PC-9 (cell line): ENCODE measurements around the gene ZNF236. TPM values are rescaled to one million over a fixed set of nuclear protein-coding genes. Genes with fewer than 3 reads are reported as not detected.

Experiments used
- BruUV-seq: library from RNA; stranded (reverse); fragments of 400-500 nt; replicated peaks from 2 replicates; lab custom pipeline; 2021; lab: Mats Ljungman, UMichigan
- CTCF ChIA-PET: fragments of 300-600 bp; sonication (Branson Sonifier 250); formaldehyde crosslinking; loops from one replicate; lab custom pipeline; 2022; ENCODE audit warnings: antibody characterized with exemption; lab: Charles Lee
- POLR2A ChIA-PET: fragments of 300-600 bp; sonication (Branson Sonifier 250); formaldehyde crosslinking; loops from one replicate; lab custom pipeline; 2022; ENCODE audit warnings: antibody characterized with exemption; ENCODE audit not compliant: unreplicated experiment; lab: Charles Lee
- DNase-seq, 2 experiments: peaks; one replicate each; pipeline versions ENCODE4 v3.0.0 to v3.0.0-alpha.2; 2015 to 2022; ENCODE audit warnings: mixed read lengths in 1 of 2
- H2AFZ ChIP-seq: fragments of 200-600 bp; sonication (generic); 2 replicates; pipeline ENCODE4 v1.8.1; 2017; ENCODE audit warnings: antibody characterized with exemption
- H3F3A ChIP-seq: fragments of 200-600 bp; sonication (generic); 2 replicates; pipeline ENCODE4 v1.8.1; 2017; ENCODE audit warnings: antibody characterized with exemption, mild to moderate bottlenecking, low read depth; ENCODE audit not compliant: insufficient read depth
- H3K27ac ChIP-seq: fragments of 200-600 bp; sonication (generic); 2 replicates; pipeline ENCODE4 v1.6.1; 2016; ENCODE audit warnings: mixed run types
- H3K27me3 ChIP-seq: fragments of 200-600 bp; sonication (generic); 2 replicates; pipeline ENCODE4 v1.6.1; 2016; ENCODE audit warnings: low read depth, mixed run types; ENCODE audit not compliant: insufficient read depth
- H3K36me3 ChIP-seq: fragments of 200-600 bp; sonication (generic); 2 replicates; pipeline ENCODE4 v1.6.1; 2016; ENCODE audit warnings: low read depth, mixed run types
- H3K4me1 ChIP-seq: fragments of 200-600 bp; sonication (generic); replicated peaks from 2 replicates; pipeline ENCODE4 v1.6.1; 2016; ENCODE audit warnings: mixed run types; ENCODE audit not compliant: insufficient read depth
- H3K4me2 ChIP-seq: fragments of 200-600 bp; sonication (generic); 2 replicates; pipeline ENCODE4 v1.6.1; 2017; ENCODE audit warnings: mixed run types
- H3K4me3 ChIP-seq: fragments of 200-600 bp; sonication (generic); 2 replicates; pipeline ENCODE4 v1.6.1; 2016; ENCODE audit warnings: mixed run types
- H3K79me2 ChIP-seq: fragments of 200-600 bp; sonication (generic); 2 replicates; pipeline ENCODE4 v1.6.1; 2017; ENCODE audit warnings: low read depth, mixed run types
- H3K9me2 ChIP-seq: fragments of 200-600 bp; sonication (generic); 2 replicates; pipeline ENCODE4 v1.8.1; 2017; ENCODE audit warnings: mild to moderate bottlenecking; ENCODE audit not compliant: insufficient read depth
- H3K9me3 ChIP-seq: fragments of 200-600 bp; sonication (generic); 2 replicates; pipeline ENCODE4 v1.8.1; 2016; ENCODE audit warnings: low read depth; ENCODE audit not compliant: insufficient read depth
- H4K20me1 ChIP-seq: fragments of 200-600 bp; sonication (generic); 2 replicates; pipeline ENCODE4 v1.8.1; 2017; ENCODE audit not compliant: insufficient read depth
- EZH2 ChIP-seq: fragments of 200-600 bp; sonication (generic); IDR thresholded peaks from 2 replicates; pipeline ENCODE4 v1.8.0; 2017; ENCODE audit warnings: antibody characterized with exemption, low read depth
- intact Hi-C: fragments of 100-400 bp; cut with micrococcal nuclease; formaldehyde crosslinking; loops from one replicate; pipeline ENCODE4 v1.10.0; 2022; ENCODE audit not compliant: unreplicated experiment
- total RNA-seq: library from RNA; stranded (reverse); gene quantifications from 2 replicates; pipeline ENCODE4 v1.2.3, GENCODE V29; 2021
- TF ChIP-seq, protein P1 (sequence below): fragments of 200-600 bp; sonication (generic); conservative IDR thresholded peaks from 2 replicates; pipeline ENCODE4 v1.6.1; 2017; ENCODE audit warnings: mixed run types, antibody characterized with exemption, mild to moderate bottlenecking, moderate library complexity

The ZNF236 gene
- total RNA-seq, 1 experiment from 2014 or later: 10.8 TPM

DNA sequence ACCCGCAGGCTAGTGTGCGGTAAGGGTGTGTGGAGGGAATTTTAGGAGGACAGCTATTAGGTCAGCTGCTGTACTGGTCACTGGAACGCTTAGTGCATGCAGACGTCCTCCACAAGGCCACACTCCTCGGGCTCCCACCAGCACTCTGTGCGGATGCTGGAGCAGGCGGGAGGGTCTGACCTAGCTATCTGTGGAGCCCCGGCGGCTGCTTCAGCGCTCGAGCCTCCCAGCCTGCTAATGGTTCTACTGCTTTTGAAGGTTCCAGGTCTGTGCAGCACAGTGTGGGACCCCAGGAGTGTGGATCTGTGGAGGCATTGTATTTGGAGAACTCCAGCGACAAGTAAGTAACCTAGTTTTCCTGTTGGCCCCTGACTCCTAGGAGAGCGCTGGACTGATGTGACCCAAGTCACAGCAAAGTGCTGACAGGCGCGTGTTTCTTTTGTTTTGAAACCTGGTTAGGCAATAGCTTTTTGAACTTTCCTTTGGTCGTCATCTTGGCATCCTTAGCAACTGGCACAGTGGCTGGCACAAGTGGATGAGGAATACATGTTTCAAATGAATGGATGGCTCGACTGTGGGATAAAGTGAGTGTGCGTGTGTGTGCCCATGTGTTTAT lies 113.5 kb downstream of the ZNF236 start:
- ChIA-PET CTCF (no interaction called here), POLR2A (no interaction called here)
- no peak overlapping the region for H3K27ac ChIP-seq
- H3K79me2 ChIP-seq: no peaks in the 10 kb centered on the region
- no peak overlapping the region for H2AFZ ChIP-seq
- H3K4me2 ChIP-seq: no peak overlapping the region
- no peaks in the 10 kb centered on the region for H3K4me1 ChIP-seq
- H3K9me3 ChIP-seq: no peaks in the 10 kb centered on the region
- no TSS peak for BruUV-seq
- no peak overlapping the region for H3K4me3 ChIP-seq
- H3K27me3 ChIP-seq: no peaks in the 10 kb centered on the region
- intact Hi-C loops: no loop called here
- no peaks in the 10 kb centered on the region for H4K20me1 ChIP-seq
- H3F3A ChIP-seq: no peaks in the 10 kb centered on the region
- no peaks in the 10 kb centered on the region for H3K9me2 ChIP-seq
- TF ChIP-seq, protein P1, sequence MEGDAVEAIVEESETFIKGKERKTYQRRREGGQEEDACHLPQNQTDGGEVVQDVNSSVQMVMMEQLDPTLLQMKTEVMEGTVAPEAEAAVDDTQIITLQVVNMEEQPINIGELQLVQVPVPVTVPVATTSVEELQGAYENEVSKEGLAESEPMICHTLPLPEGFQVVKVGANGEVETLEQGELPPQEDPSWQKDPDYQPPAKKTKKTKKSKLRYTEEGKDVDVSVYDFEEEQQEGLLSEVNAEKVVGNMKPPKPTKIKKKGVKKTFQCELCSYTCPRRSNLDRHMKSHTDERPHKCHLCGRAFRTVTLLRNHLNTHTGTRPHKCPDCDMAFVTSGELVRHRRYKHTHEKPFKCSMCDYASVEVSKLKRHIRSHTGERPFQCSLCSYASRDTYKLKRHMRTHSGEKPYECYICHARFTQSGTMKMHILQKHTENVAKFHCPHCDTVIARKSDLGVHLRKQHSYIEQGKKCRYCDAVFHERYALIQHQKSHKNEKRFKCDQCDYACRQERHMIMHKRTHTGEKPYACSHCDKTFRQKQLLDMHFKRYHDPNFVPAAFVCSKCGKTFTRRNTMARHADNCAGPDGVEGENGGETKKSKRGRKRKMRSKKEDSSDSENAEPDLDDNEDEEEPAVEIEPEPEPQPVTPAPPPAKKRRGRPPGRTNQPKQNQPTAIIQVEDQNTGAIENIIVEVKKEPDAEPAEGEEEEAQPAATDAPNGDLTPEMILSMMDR: no peak
- no peak for TF ChIP-seq EZH2
- H3K36me3 ChIP-seq: no peaks in the 10 kb centered on the region
- DNase-seq: no peak

DNA sequence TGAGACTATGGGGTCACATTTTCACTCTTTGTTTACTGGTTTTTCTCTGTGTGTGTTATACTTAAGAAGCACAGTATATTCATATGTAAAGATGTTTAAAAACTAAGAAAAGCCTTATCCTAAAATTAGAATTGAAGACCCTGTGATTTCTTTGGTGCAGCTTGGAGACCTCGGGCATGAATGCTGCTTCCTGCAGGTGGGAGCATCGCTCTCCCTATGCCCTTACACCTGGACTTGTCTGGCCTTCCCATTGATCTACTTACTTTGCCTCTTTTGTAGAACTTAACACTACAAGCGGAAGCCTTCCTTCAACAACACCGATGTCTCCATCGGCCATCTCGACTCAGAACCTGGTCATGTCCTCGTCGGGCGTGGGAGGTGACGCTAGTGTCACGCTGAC lies 114.5 kb downstream of the ZNF236 start:
- no peak for DNase-seq
- ChIA-PET POLR2A (no interaction called here), CTCF (no interaction called here)
- Histone ChIP-seq H3F3A (no peaks in the 10 kb centered on the region), H3K27me3 (no peaks in the 10 kb centered on the region), H3K79me2 (no peaks in the 10 kb centered on the region), H3K36me3 (no peaks in the 10 kb centered on the region), H3K4me2 (no peak overlapping the region), H3K4me3 (no peak overlapping the region), H3K4me1 (no peaks in the 10 kb centered on the region), H3K9me2 (no peaks in the 10 kb centered on the region), H2AFZ (no peak overlapping the region), H3K27ac (no peak overlapping the region), H3K9me3 (no peaks in the 10 kb centered on the region), H4K20me1 (no peaks in the 10 kb centered on the region)
- BruUV-seq: no TSS peak
- intact Hi-C loops: no loop called here
- TF ChIP-seq, protein P1: no peak
- no peak for TF ChIP-seq EZH2

DNA sequence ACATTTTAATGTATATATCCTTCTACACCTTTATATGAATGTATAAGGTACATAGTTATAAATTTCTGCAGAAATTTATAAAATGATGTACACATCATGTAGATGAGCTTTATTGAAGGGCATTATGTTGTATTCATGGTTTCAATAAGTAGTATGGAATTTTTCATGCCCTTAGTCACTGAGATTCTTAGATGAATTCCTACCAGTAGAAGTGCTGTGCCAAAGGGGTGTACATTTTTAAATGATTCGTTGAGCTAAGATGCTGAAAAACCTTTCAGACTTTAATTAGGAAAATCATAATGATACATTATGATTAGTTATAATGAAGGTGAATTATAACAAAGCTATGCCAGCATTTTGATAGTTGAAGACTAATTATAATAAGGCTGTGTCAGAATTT lies 115.2 kb downstream of the ZNF236 start:
- H3K4me3 ChIP-seq: no peak overlapping the region
- BruUV-seq: no TSS peak
- POLR2A ChIA-PET: no interaction called here

DNA sequence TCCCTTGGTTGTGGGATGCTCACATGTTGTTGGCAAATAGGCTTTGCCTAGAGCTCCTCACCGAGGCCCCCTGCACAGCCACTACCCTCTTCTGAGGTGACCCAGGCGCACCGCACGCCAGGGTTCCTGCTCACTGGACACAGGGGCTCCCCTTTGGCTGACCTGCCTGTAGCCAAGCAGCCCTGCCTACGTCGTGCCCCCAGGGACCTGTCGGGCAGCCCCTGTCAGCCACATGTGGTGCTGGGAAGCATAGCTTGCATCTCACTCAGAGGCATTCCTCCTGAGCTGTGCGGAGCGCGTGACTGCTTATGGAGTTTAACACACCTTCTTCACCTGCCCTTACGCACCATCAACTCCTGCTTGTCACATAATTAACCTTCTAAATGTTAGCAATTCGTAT lies 116.3 kb downstream of the ZNF236 start:
- H3K4me2 ChIP-seq: no peak overlapping the region
- H3F3A ChIP-seq: no peaks in the 10 kb centered on the region
- H3K27ac ChIP-seq: no peak overlapping the region
- no peak overlapping the region for H2AFZ ChIP-seq
- no peak for TF ChIP-seq EZH2
- TF ChIP-seq, protein P1: no peak
- no TSS peak for BruUV-seq
- DNase-seq: no peak
- intact Hi-C loops: no loop called here
- H3K79me2 ChIP-seq: no peaks in the 10 kb centered on the region
- H3K9me2 ChIP-seq: no peaks in the 10 kb centered on the region
- H3K4me1 ChIP-seq: no peaks in the 10 kb centered on the region
- H3K4me3 ChIP-seq: no peak overlapping the region
- H3K27me3 ChIP-seq: no peaks in the 10 kb centered on the region
- H4K20me1 ChIP-seq: no peaks in the 10 kb centered on the region
- H3K36me3 ChIP-seq: no peaks in the 10 kb centered on the region
- CTCF ChIA-PET: no interaction called here
- POLR2A ChIA-PET: no interaction called here
- no peaks in the 10 kb centered on the region for H3K9me3 ChIP-seq

More for the DNA sequence above, 115.2 kb downstream of the ZNF236 start:
- CTCF ChIA-PET: no interaction called here
- no peaks in the 10 kb centered on the region for H3K4me1 ChIP-seq
- DNase-seq: no peak
- no peaks in the 10 kb centered on the region for H3K9me3 ChIP-seq
- H2AFZ ChIP-seq: no peak overlapping the region
- no peaks in the 10 kb centered on the region for H3F3A ChIP-seq
- no peak overlapping the region for H3K4me2 ChIP-seq
- H3K27ac ChIP-seq: no peak overlapping the region
- H3K9me2 ChIP-seq: no peaks in the 10 kb centered on the region
- no peaks in the 10 kb centered on the region for H4K20me1 ChIP-seq
- no peak for TF ChIP-seq EZH2
- H3K27me3 ChIP-seq: no peaks in the 10 kb centered on the region
- intact Hi-C loops: no loop called here
- no peaks in the 10 kb centered on the region for H3K36me3 ChIP-seq
- no peaks in the 10 kb centered on the region for H3K79me2 ChIP-seq
